ENCODE data around the gene MAEA. TPM values are rescaled to one million over a fixed set of nuclear protein-coding genes. Genes with fewer than 3 reads are reported as not detected.

The MAEA gene
- total RNA-seq, 1 donor from 2014 or later, result 38.2 TPM

GRCh38 chr4:1328267-1329155 is 38.8 kb downstream of the MAEA start:
- Histone ChIP-seq H3K27me3 (no peaks in the 10 kb centered on the region), H3K4me1 (no peaks in the 10 kb centered on the region), H3K4me2 (no peak overlapping the region), H3K36me3 (no peaks in the 10 kb centered on the region), H2AFZ (replicated peaks) (no peak overlapping the region), H3K9me3 (ENCODE audit: low read depth) (no peaks in the 10 kb centered on the region), H3K79me2 (ENCODE audit: low read depth) (no peaks in the 10 kb centered on the region), H3K9ac (no peak overlapping the region), H3K27ac (no peak overlapping the region), H3F3A (ENCODE audit: low read depth) (no peaks in the 10 kb centered on the region), H3K4me3 (no peak overlapping the region), H4K20me1 (ENCODE audit: low read depth) (peaks cover 4% of the 10 kb centered on the region)
- H3K36me3 Mint-ChIP-seq, result peaks cover 4% of the 10 kb centered on the region
- peaks cover 2% of the 10 kb centered on the region for H3K4me1 Mint-ChIP-seq
- no peaks in the 10 kb centered on the region for H3K9me3 Mint-ChIP-seq
- peaks cover 2% of the 10 kb centered on the region for H3K27me3 Mint-ChIP-seq (ENCODE audit: insufficient read depth, low read depth)
- H3K4me3 Mint-ChIP-seq, result no peak overlapping the region
- TF ChIP-seq CTCF (IDR thresholded peaks at IDR 0.05) (no peak), EZH2phosphoT487 (IDR thresholded peaks at IDR 0.05) (no peak), EZH2 (IDR thresholded peaks at IDR 0.05) (no peak)
- no peak for DNase-seq (ENCODE audit: low spot score)
- H3K27ac Mint-ChIP-seq, result no peak overlapping the region

- H3K36me3 ChIP-seq, result no peaks in the 10 kb centered on the region
Observed at GRCh38 chr4:1329408-1330371, 40.0 kb downstream of the MAEA start.

More at GRCh38 chr4:1329408-1330371, 40.0 kb downstream of the MAEA start:
- H3K27ac Mint-ChIP-seq, result no peak overlapping the region
- DNase-seq (ENCODE audit: low spot score), result no peak
- no peaks in the 10 kb centered on the region for H3K79me2 ChIP-seq (ENCODE audit: low read depth)
- H3K4me3 Mint-ChIP-seq, result no peak overlapping the region
- TF ChIP-seq EZH2 (IDR thresholded peaks at IDR 0.05) (no peak), EZH2phosphoT487 (IDR thresholded peaks at IDR 0.05) (no peak), CTCF (IDR thresholded peaks at IDR 0.05) (no peak)
- H3K4me2 ChIP-seq, result no peak overlapping the region
- no peaks in the 10 kb centered on the region for H3K4me1 ChIP-seq
- no peak overlapping the region for H2AFZ ChIP-seq (replicated peaks)
- H3K27ac ChIP-seq, result no peak overlapping the region
- no peaks in the 10 kb centered on the region for H3K9me3 ChIP-seq (ENCODE audit: low read depth)
- H3K9me3 Mint-ChIP-seq, result no peaks in the 10 kb centered on the region
- peaks cover 4% of the 10 kb centered on the region for H4K20me1 ChIP-seq (ENCODE audit: low read depth)
- no peak overlapping the region for H3K9ac ChIP-seq
- H3K27me3 ChIP-seq, result no peaks in the 10 kb centered on the region
- H3K4me3 ChIP-seq, result no peak overlapping the region
- peaks cover 9% of the 10 kb centered on the region for H3K36me3 Mint-ChIP-seq
- peaks cover 2% of the 10 kb centered on the region for H3K4me1 Mint-ChIP-seq
- peaks cover 2% of the 10 kb centered on the region for H3K27me3 Mint-ChIP-seq (ENCODE audit: insufficient read depth, low read depth)
- H3F3A ChIP-seq (ENCODE audit: low read depth), result no peaks in the 10 kb centered on the region
